HCT116 (cell line): Measurements from ENCODE around the gene SPSB2.

Source experiments
- CEBPB ChIP-seq: IDR thresholded peaks from 2 replicates; pipeline ENCODE4 v1.6.1; 2012; ENCODE audit warnings: low read depth
- EZH2 ChIP-seq: fragments of 200-600 bp; sonication (generic); IDR thresholded peaks from 2 replicates; pipeline ENCODE4 v1.6.1; 2017; ENCODE audit warnings: antibody characterized with exemption, mixed run types
- JUND ChIP-seq: IDR thresholded peaks from 2 replicates; pipeline ENCODE4 v1.6.1; 2012
- POLR2A ChIP-seq: IDR thresholded peaks from 2 replicates; pipeline ENCODE4 v1.7.0; 2011; ENCODE audit warnings: borderline replicate concordance; ENCODE audit not compliant: insufficient read depth, insufficient read length; ENCODE audit errors: extremely low read depth
- POLR2AphosphoS5 ChIP-seq: IDR thresholded peaks from 2 replicates; pipeline ENCODE4 v1.6.1; 2011; ENCODE audit warnings: mild to moderate bottlenecking, low read depth, low read length, moderate library complexity
- SP1 ChIP-seq: IDR thresholded peaks from 2 replicates; pipeline ENCODE4 v1.6.1; 2012; ENCODE audit warnings: low read depth
- SRF ChIP-seq: IDR thresholded peaks from 2 replicates; pipeline ENCODE4 v1.6.1; 2012; ENCODE audit warnings: low read depth
- ZFX ChIP-seq: fragments of 450-650 bp; IDR thresholded peaks from 2 replicates; pipeline ENCODE4 v1.6.1; 2017
- ZNF274 ChIP-seq: fragments of 200-500 bp; sonication (Bioruptor generic); IDR thresholded peaks from 2 replicates; pipeline ENCODE4 v1.6.1; 2014; ENCODE audit warnings: mild to moderate bottlenecking, low read depth, low read length, inconsistent platforms
- TF ChIP-seq, protein P1 (sequence below), 3 experiments: fragments of 200-600 bp in 1 of 3; sonication (generic) in 1 of 3; IDR thresholded peaks in 2 of 3; conservative IDR thresholded peaks in 1 of 3; 2 replicates each; pipeline ENCODE4 v1.5.1; 2012 to 2017; ENCODE audit warnings: low read depth in 2 of 3, low read length in 2 of 3, antibody characterized with exemption in 1 of 3, borderline replicate concordance in 1 of 3, control low read depth in 1 of 3, mild to moderate bottlenecking in 1 of 3, mixed read lengths in 1 of 3, mixed run types in 1 of 3, moderate library complexity in 1 of 3; ENCODE audit not compliant: insufficient read depth in 1 of 3
- TF ChIP-seq, protein P2 (sequence below): IDR thresholded peaks from 2 replicates; pipeline ENCODE4 v1.6.1; 2011; ENCODE audit warnings: mild to moderate bottlenecking, low read length, moderate library complexity; ENCODE audit not compliant: insufficient replicate concordance; ENCODE audit errors: extremely low read depth
- TF ChIP-seq, protein P3 (sequence below): IDR thresholded peaks from 2 replicates; pipeline ENCODE4 v1.6.1; 2012; ENCODE audit warnings: low read depth
- TF ChIP-seq, protein P4 (sequence below): IDR thresholded peaks from 2 replicates; pipeline ENCODE4 v1.6.1; 2012

DNA sequence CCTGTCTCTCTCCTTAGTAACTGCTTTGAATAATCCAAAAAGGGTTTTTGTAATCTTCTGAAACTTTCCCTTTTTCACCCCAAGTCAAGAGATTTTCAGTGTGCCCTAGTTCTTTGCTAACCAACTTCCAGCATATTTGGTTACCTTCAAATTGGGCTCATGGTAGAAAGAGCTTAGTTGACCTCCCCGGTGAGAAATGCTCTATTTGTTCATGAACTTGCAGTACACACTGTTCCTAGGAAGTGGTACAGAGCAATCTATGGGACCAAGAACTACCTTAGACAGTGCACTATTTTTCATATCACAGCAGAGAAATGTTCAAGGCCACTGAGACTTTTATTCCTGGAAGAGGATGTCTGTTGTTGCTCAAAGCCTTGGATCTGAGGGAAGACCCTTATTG, 19.5 kb downstream of the SPSB2 start:
- TF ChIP-seq EZH2 (no peak), POLR2AphosphoS5 (no peak), CEBPB (no peak), POLR2A (no peak), SP1 (no peak), JUND (no peak), ZNF274 (no peak), ZFX (no peak), SRF (no peak)
- TF ChIP-seq, protein P1, sequence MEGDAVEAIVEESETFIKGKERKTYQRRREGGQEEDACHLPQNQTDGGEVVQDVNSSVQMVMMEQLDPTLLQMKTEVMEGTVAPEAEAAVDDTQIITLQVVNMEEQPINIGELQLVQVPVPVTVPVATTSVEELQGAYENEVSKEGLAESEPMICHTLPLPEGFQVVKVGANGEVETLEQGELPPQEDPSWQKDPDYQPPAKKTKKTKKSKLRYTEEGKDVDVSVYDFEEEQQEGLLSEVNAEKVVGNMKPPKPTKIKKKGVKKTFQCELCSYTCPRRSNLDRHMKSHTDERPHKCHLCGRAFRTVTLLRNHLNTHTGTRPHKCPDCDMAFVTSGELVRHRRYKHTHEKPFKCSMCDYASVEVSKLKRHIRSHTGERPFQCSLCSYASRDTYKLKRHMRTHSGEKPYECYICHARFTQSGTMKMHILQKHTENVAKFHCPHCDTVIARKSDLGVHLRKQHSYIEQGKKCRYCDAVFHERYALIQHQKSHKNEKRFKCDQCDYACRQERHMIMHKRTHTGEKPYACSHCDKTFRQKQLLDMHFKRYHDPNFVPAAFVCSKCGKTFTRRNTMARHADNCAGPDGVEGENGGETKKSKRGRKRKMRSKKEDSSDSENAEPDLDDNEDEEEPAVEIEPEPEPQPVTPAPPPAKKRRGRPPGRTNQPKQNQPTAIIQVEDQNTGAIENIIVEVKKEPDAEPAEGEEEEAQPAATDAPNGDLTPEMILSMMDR (IDR thresholded peaks at IDR 0.05 in 2 of 3, conservative IDR thresholded peaks at IDR 0.05 in 1 of 3; ENCODE audit: borderline replicate concordance in 1 of 3, insufficient read depth in 1 of 3, low read depth in 2 of 3, low read length in 2 of 3) = no peak
- TF ChIP-seq, protein P2, sequence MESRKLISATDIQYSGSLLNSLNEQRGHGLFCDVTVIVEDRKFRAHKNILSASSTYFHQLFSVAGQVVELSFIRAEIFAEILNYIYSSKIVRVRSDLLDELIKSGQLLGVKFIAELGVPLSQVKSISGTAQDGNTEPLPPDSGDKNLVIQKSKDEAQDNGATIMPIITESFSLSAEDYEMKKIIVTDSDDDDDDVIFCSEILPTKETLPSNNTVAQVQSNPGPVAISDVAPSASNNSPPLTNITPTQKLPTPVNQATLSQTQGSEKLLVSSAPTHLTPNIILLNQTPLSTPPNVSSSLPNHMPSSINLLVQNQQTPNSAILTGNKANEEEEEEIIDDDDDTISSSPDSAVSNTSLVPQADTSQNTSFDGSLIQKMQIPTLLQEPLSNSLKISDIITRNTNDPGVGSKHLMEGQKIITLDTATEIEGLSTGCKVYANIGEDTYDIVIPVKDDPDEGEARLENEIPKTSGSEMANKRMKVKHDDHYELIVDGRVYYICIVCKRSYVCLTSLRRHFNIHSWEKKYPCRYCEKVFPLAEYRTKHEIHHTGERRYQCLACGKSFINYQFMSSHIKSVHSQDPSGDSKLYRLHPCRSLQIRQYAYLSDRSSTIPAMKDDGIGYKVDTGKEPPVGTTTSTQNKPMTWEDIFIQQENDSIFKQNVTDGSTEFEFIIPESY = no peak
- TF ChIP-seq, protein P3, sequence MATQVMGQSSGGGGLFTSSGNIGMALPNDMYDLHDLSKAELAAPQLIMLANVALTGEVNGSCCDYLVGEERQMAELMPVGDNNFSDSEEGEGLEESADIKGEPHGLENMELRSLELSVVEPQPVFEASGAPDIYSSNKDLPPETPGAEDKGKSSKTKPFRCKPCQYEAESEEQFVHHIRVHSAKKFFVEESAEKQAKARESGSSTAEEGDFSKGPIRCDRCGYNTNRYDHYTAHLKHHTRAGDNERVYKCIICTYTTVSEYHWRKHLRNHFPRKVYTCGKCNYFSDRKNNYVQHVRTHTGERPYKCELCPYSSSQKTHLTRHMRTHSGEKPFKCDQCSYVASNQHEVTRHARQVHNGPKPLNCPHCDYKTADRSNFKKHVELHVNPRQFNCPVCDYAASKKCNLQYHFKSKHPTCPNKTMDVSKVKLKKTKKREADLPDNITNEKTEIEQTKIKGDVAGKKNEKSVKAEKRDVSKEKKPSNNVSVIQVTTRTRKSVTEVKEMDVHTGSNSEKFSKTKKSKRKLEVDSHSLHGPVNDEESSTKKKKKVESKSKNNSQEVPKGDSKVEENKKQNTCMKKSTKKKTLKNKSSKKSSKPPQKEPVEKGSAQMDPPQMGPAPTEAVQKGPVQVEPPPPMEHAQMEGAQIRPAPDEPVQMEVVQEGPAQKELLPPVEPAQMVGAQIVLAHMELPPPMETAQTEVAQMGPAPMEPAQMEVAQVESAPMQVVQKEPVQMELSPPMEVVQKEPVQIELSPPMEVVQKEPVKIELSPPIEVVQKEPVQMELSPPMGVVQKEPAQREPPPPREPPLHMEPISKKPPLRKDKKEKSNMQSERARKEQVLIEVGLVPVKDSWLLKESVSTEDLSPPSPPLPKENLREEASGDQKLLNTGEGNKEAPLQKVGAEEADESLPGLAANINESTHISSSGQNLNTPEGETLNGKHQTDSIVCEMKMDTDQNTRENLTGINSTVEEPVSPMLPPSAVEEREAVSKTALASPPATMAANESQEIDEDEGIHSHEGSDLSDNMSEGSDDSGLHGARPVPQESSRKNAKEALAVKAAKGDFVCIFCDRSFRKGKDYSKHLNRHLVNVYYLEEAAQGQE = no peak
- TF ChIP-seq, protein P4, sequence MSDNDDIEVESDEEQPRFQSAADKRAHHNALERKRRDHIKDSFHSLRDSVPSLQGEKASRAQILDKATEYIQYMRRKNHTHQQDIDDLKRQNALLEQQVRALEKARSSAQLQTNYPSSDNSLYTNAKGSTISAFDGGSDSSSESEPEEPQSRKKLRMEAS = no peak
